KMS-11 (cell line): ENCODE results near the gene CDADC1.

Experiments
- H2AFZ ChIP-seq: fragments of 200-600 bp; sonication (generic); 2 replicates; pipeline ENCODE4 v1.6.1; 2016; ENCODE audit warnings: antibody characterized with exemption, mixed run types, low read depth
- H3K27ac ChIP-seq: fragments of 200-600 bp; sonication (generic); 2 replicates; pipeline ENCODE4 v1.6.1; 2016; ENCODE audit warnings: mild to moderate bottlenecking, mixed run types
- H3K27me3 ChIP-seq: fragments of 200-600 bp; sonication (generic); 2 replicates; pipeline ENCODE4 v1.6.1; 2017; ENCODE audit warnings: mild to moderate bottlenecking, low read depth, mixed run types, moderate library complexity; ENCODE audit not compliant: insufficient read depth
- H3K36me3 ChIP-seq: fragments of 200-600 bp; sonication (generic); 2 replicates; pipeline ENCODE4 v1.6.1; 2017; ENCODE audit warnings: mild to moderate bottlenecking, mixed run types; ENCODE audit not compliant: insufficient read depth
- H3K4me1 ChIP-seq: fragments of 200-600 bp; sonication (generic); 2 replicates; pipeline ENCODE4 v1.6.1; 2016; ENCODE audit warnings: mild to moderate bottlenecking, low read depth, mixed run types; ENCODE audit not compliant: poor library complexity, severe bottlenecking
- H3K4me2 ChIP-seq: fragments of 200-600 bp; sonication (generic); 2 replicates; pipeline ENCODE4 v1.7.0; 2016; ENCODE audit warnings: mild to moderate bottlenecking, mixed run types
- H3K4me3 ChIP-seq: fragments of 200-600 bp; sonication (generic); IDR thresholded peaks from 2 replicates; pipeline ENCODE4 v1.6.1; 2017; ENCODE audit warnings: low read depth, low read length, mixed read lengths; ENCODE audit not compliant: insufficient read depth
- H3K79me2 ChIP-seq: fragments of 200-600 bp; sonication (generic); 2 replicates; pipeline ENCODE4 v1.6.1; 2016; ENCODE audit warnings: low read depth, mixed run types; ENCODE audit not compliant: insufficient read depth
- H3K9ac ChIP-seq: fragments of 200-600 bp; sonication (generic); 2 replicates; pipeline ENCODE4 v1.6.1; 2016; ENCODE audit warnings: mild to moderate bottlenecking, mixed run types
- H4K20me1 ChIP-seq: fragments of 200-600 bp; sonication (generic); 2 replicates; pipeline ENCODE4 v1.6.1; 2016; ENCODE audit warnings: mild to moderate bottlenecking, mixed run types; ENCODE audit not compliant: insufficient read depth
- TF ChIP-seq, protein P1 (sequence below): fragments of 200-600 bp; sonication (generic); conservative IDR thresholded peaks from 2 replicates; pipeline ENCODE4 v1.6.1; 2017; ENCODE audit warnings: low read depth, mild to moderate bottlenecking, antibody characterized with exemption, low read length, moderate library complexity, mixed read lengths

CDADC1 gene

DNA sequence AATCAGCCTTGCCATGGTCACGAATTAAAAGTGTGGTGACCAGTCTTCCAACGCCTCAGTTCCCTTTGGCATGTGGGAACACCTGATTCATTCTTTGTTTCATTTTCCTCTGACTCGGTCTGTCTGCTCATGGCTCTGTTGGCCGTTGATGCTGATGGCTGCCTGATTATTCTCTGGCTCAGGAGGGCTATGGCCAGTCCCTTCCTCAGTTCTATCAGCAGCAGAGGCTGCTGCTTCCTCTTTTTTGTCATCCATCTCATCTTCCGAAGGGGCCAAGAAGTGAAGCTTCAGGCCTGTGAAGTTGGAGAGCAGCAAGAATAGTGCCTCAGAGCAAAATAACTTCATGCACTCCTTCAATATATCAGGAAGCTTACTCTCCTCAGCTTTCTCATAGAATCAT is 37.1 kb upstream of the CDADC1 start:
- Histone ChIP-seq H2AFZ (no peak overlapping the region), H4K20me1 (no peaks in the 10 kb centered on the region), H3K4me2 (no peak overlapping the region), H3K9ac (no peak overlapping the region), H3K4me1 (no peaks in the 10 kb centered on the region), H3K4me3 (no peak overlapping the region), H3K27ac (no peak overlapping the region), H3K79me2 (no peaks in the 10 kb centered on the region), H3K27me3 (no peaks in the 10 kb centered on the region), H3K36me3 (no peaks in the 10 kb centered on the region)
- TF ChIP-seq, protein P1, sequence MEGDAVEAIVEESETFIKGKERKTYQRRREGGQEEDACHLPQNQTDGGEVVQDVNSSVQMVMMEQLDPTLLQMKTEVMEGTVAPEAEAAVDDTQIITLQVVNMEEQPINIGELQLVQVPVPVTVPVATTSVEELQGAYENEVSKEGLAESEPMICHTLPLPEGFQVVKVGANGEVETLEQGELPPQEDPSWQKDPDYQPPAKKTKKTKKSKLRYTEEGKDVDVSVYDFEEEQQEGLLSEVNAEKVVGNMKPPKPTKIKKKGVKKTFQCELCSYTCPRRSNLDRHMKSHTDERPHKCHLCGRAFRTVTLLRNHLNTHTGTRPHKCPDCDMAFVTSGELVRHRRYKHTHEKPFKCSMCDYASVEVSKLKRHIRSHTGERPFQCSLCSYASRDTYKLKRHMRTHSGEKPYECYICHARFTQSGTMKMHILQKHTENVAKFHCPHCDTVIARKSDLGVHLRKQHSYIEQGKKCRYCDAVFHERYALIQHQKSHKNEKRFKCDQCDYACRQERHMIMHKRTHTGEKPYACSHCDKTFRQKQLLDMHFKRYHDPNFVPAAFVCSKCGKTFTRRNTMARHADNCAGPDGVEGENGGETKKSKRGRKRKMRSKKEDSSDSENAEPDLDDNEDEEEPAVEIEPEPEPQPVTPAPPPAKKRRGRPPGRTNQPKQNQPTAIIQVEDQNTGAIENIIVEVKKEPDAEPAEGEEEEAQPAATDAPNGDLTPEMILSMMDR: no peak

DNA sequence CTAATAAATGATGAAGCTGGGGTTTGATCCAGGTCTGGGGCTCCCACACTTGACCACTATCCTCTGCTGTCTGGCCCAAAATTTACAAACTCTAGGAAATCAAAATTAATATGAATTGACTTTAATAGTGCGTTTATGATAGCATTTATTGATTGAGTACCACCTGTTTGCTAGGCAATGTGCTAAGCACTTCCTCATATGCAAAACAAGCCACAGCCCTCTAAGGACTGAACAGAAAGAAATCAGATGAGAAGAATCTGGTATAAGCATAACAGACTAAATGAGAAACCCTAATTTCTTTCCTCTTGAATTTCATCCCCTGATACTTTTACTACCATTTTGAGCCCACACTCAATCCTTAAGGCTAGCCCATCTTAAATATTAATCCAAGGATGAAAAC is 34.2 kb upstream of the CDADC1 start:
- no peaks in the 10 kb centered on the region for H3K27me3 ChIP-seq
- TF ChIP-seq, protein P1: no peak
- no peak overlapping the region for H3K27ac ChIP-seq
- H4K20me1 ChIP-seq: no peaks in the 10 kb centered on the region
- no peak overlapping the region for H3K4me3 ChIP-seq
- no peaks in the 10 kb centered on the region for H3K4me1 ChIP-seq
- no peak overlapping the region for H3K9ac ChIP-seq
- H2AFZ ChIP-seq: no peak overlapping the region
- no peaks in the 10 kb centered on the region for H3K79me2 ChIP-seq
- H3K4me2 ChIP-seq: no peak overlapping the region
- H3K36me3 ChIP-seq: no peaks in the 10 kb centered on the region

DNA sequence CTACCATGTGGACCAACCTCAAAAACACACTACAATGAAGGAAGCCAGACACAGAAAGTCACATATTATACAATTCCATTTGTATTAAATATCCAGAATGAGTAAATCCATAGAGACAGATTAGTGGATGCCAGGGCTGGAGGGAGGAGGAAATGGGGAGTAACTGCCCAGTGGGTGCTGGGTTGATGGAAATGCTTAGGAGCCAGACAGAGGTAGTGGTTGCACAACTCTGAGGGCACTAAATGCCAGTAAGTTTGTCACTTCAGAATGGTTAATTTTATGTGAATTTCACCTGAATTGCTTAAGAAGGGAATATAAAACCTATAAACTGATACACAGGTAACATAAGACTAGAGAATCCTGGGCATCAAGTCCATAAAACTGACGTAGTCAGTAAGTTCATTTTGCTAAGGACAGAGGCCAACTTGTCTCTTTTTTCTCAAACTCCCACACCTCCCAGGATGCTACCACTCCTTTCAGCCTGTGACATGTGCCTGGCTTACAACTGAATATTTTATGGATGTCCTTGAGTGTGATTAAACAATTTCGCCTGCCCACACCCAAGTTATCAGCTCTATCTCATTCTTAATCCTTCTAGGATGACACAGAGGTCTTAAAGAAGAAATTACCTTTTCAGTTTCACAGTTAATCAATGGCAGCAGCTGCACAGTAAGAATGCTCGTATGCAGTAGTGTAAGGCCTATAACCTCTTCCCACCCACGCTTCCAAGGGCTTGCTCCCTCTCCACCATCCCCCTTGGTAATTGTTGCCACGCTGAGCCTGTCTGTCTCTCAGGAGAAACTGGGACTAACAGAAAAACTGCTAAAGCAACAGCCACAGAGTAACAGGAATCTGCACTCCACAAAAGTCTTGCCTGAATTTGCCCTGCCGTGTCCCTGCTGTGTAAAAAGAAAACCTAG is 33.5 kb upstream of the CDADC1 start:
- Histone ChIP-seq H3K36me3 (no peaks in the 10 kb centered on the region), H3K79me2 (no peaks in the 10 kb centered on the region), H3K4me2 (no peak overlapping the region), H3K27ac (no peak overlapping the region), H3K4me3 (no peak overlapping the region), H2AFZ (no peak overlapping the region), H3K27me3 (no peaks in the 10 kb centered on the region), H4K20me1 (no peaks in the 10 kb centered on the region), H3K4me1 (no peaks in the 10 kb centered on the region), H3K9ac (no peak overlapping the region)
- TF ChIP-seq, protein P1: no peak

DNA sequence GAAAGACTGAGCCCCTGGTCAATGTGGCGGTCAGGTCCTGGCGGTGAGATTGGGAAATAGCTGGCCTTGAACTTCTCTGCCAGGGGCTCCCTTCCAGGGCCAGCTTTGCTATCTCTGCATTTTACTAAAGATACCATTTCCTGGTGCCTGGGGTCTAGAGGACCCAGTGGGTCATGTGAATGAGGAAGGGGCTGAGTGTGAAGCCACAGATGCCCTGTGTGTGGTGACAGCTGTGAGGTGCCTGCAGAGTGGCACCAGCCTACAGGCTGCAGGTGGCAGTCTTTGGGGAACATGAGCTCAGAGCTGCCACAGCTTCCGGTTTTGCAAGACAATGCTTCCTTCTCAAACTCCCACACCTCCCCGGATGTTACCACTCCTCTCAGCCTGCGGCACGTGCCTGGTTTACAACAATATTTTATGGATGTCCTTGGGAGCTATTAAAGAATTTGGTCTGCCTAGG is 32.8 kb upstream of the CDADC1 start:
- no peak overlapping the region for H3K4me3 ChIP-seq
- TF ChIP-seq, protein P1: no peak
- no peaks in the 10 kb centered on the region for H3K79me2 ChIP-seq
- no peaks in the 10 kb centered on the region for H3K27me3 ChIP-seq
- H3K27ac ChIP-seq: no peak overlapping the region
- H3K4me2 ChIP-seq: no peak overlapping the region
- no peak overlapping the region for H3K9ac ChIP-seq
- H4K20me1 ChIP-seq: no peaks in the 10 kb centered on the region
- no peaks in the 10 kb centered on the region for H3K4me1 ChIP-seq
- H3K36me3 ChIP-seq: no peaks in the 10 kb centered on the region
- H2AFZ ChIP-seq: no peak overlapping the region; the same call in 1 of the 2 replicates
